Fibroblast of lung (primary cell): ENCODE data around the gene TNKS2.

Source experiments
- CTCF ChIP-seq, 2 donors: IDR thresholded peaks in 1 of 2; conservative IDR thresholded peaks in 1 of 2; 1 replicate in 1 of 2; 2 replicates in 1 of 2; pipeline ENCODE4 v1.5.1; 2011 to 2012; ENCODE audit warnings: low read length in 2 of 2, control low read depth in 1 of 2, inconsistent platforms in 1 of 2, low read depth in 1 of 2, mild to moderate bottlenecking in 1 of 2
- EZH2 ChIP-seq: IDR thresholded peaks from 2 replicates; pipeline ENCODE4 v1.5.1; 2012; ENCODE audit warnings: low read length, control low read depth, mild to moderate bottlenecking; ENCODE audit errors: missing control alignments

GRCh38 chr10:91896212-91896756 lies 98.1 kb downstream of the TNKS2 start:
- TF ChIP-seq CTCF (conservative IDR thresholded peaks at IDR 0.05 in 1 of 2, IDR thresholded peaks at IDR 0.05 in 1 of 2; ENCODE audit: low read depth in 1 of 2, low read length in 2 of 2) (no peak), EZH2 (no peak)
